Measurements from ENCODE around the gene HTR1A.

HTR1A gene

GRCh38 chr5:63962279-63962678 lies at the start of gene HTR1A:
HTR1A (minus strand) TSS chr5:63962445; CDS start chr5:63961719, 726 bp downstream.
- DNase-seq = no peak

GRCh38 chr5:64003966-64004365 lies 41.7 kb upstream of the HTR1A start:
- DNase-seq = no peak

- DNase-seq = no peak
Observed at GRCh38 chr5:64000096-64000495, 37.9 kb upstream of the HTR1A start.

- DNase-seq = no peak
Observed at GRCh38 chr5:63987053-63987452, 24.8 kb upstream of the HTR1A start.

GRCh38 chr5:63981864-63982263 lies 19.6 kb upstream of the HTR1A start:
- no peak for DNase-seq

GRCh38 chr5:63963926-63964325 lies 1.7 kb upstream of the HTR1A start:
- DNase-seq = no peak

- no peak for DNase-seq
Observed at GRCh38 chr5:63963080-63963735, 963 bp upstream of the HTR1A start.

- no peak for DNase-seq
Observed at GRCh38 chr5:63961598-63962161, 565 bp downstream of the HTR1A start.

- DNase-seq = no peak
Observed at GRCh38 chr5:63961125-63961597, 1.1 kb downstream of the HTR1A start.

- DNase-seq = no peak
Observed at GRCh38 chr5:63960646-63961045, 1.6 kb downstream of the HTR1A start.

- DNase-seq = no peak
Observed at GRCh38 chr5:63959177-63959982, 2.9 kb downstream of the HTR1A start.

- no peak for DNase-seq
Observed at GRCh38 chr5:63958654-63959053, 3.6 kb downstream of the HTR1A start.

- DNase-seq = no peak
Observed at GRCh38 chr5:63957617-63958016, 4.6 kb downstream of the HTR1A start.

- DNase-seq = no peak
Observed at GRCh38 chr5:63953217-63953616, 9.0 kb downstream of the HTR1A start.

GRCh38 chr5:63935103-63935502 lies 27.1 kb downstream of the HTR1A start:
- no peak for DNase-seq

- no peak for DNase-seq
Observed at GRCh38 chr5:63931836-63932235, 30.4 kb downstream of the HTR1A start.

- no peak for DNase-seq
Observed at GRCh38 chr5:63928451-63928850, 33.8 kb downstream of the HTR1A start.

- DNase-seq = no peak
Observed at GRCh38 chr5:63923914-63924313, 38.3 kb downstream of the HTR1A start.

GRCh38 chr5:63919763-63920478 lies 42.3 kb downstream of the HTR1A start:
- DNase-seq = no peak

GRCh38 chr5:63916786-63917185 lies 45.5 kb downstream of the HTR1A start:
- no peak for DNase-seq

GRCh38 chr5:63911871-63912270 lies 50.4 kb downstream of the HTR1A start:
- no peak for DNase-seq

All from CD4-positive, alpha-beta T cell treated with Interleukin-12 subunit alpha and Interleukin-12 subunit beta, for 1 hour (primary cell).